NCI-H2171 treated with DMSO at 0.1 percent for 48 hours (cell line): Measurements from ENCODE around the gene MRPL51.
A peak's percentile ranks its signal among the peaks of the same experiment; 100 is the strongest.

Source experiments
- DNase-seq: peaks from one replicate; lab custom pipeline; 2025; lab: John Stamatoyannopoulos, UW

MRPL51 gene

GRCh38 chr12:6461401-6462233, 31.4 kb downstream of the MRPL51 start:
- DNase-seq: no peak

GRCh38 chr12:6460751-6461371, 32.2 kb downstream of the MRPL51 start:
- DNase-seq: no peak

- peak; percentile 92 for DNase-seq
These were observed 34.1 kb downstream of the MRPL51 start for GRCh38 chr12:6459004-6459337.

- no peak for DNase-seq
These were observed 34.6 kb downstream of the MRPL51 start for GRCh38 chr12:6458281-6459003.

- no peak for DNase-seq
These were observed 35.7 kb downstream of the MRPL51 start for GRCh38 chr12:6457220-6457945.

GRCh38 chr12:6452944-6453630, 40.0 kb downstream of the MRPL51 start:
- DNase-seq: no peak

GRCh38 chr12:6452245-6452943, 40.7 kb downstream of the MRPL51 start:
- DNase-seq: peak; percentile 80

- DNase-seq: peak; percentile 100
These were observed 41.5 kb downstream of the MRPL51 start, which contains the start of gene TAPBPL for GRCh38 chr12:6451348-6452244. Gene TAPBPL (plus strand): TSS chr12:6452042. CDS start chr12:6452249, 207 bp downstream.

GRCh38 chr12:6450869-6451347, 42.2 kb downstream of the MRPL51 start:
- DNase-seq: no peak

- no peak for DNase-seq
These were observed 42.8 kb downstream of the MRPL51 start for GRCh38 chr12:6450091-6450868.

GRCh38 chr12:6444704-6445688, 48.1 kb downstream of the MRPL51 start, which contains the start of gene CD27:
Gene CD27 (plus strand): TSS chr12:6444955. CDS start chr12:6445096, 141 bp downstream.
- DNase-seq: no peak

GRCh38 chr12:6444031-6444430, 49.0 kb downstream of the MRPL51 start:
- no peak for DNase-seq

- DNase-seq: no peak
These were observed 49.6 kb downstream of the MRPL51 start for GRCh38 chr12:6443361-6443983.

- no peak for DNase-seq
These were observed 50.2 kb downstream of the MRPL51 start for GRCh38 chr12:6442836-6443235.
